GM12878 (cell line): ENCODE measurements around the gene TSPAN11. TPM values are rescaled to one million over a fixed set of nuclear protein-coding genes. Genes with fewer than 3 reads are reported as not detected.

Source experiments
- ATAC-seq: fragments of 200-7000 bp; cut with Tn5 transposase; 3 replicates; pipeline ENCODE4 v1.9.1; 2020; ENCODE audit warnings: mild to moderate bottlenecking, moderate library complexity
- BruUV-seq: library from RNA; stranded (reverse); fragments of 400-500 nt; replicated peaks from 2 replicates; lab custom pipeline; 2021; lab: Mats Ljungman, UMichigan
- CTCF ChIA-PET: fragments of 300-600 bp; sonication (Branson Sonifier 250); formaldehyde crosslinking; extraction: SDS; loops from one replicate; lab custom pipeline; 2021; ENCODE audit warnings: inconsistent platforms; lab: Yijun Ruan, JAX
- POLR2A ChIA-PET: fragments of 350-600 bp; formaldehyde crosslinking; extraction: SDS; loops from one replicate; lab custom pipeline; 2021; ENCODE audit warnings: inconsistent platforms; lab: Charles Lee
- RAD21 ChIA-PET: fragments of 300-600 bp; sonication (Branson Sonifier 250); formaldehyde crosslinking; loops from one replicate; lab custom pipeline; 2023; ENCODE audit warnings: antibody characterized with exemption; ENCODE audit not compliant: unreplicated experiment; lab: Charles Lee
- SMC1A ChIA-PET: fragments of 300-600 bp; sonication (Branson Sonifier 250); formaldehyde crosslinking; loops from one replicate; lab custom pipeline; 2023; ENCODE audit not compliant: unreplicated experiment, uncharacterized antibody; lab: Charles Lee
- DNase-seq: peaks from one replicate; pipeline ENCODE4 v3.0.0-alpha.2; 2011; ENCODE audit warnings: low read depth, low spot score
- FAIRE-seq: peaks from 3 replicates; lab custom pipeline; 2011; peaks lifted over from hg19 to GRCh38; lab: Jason Lieb, UNC
- H2AFZ ChIP-seq: 2 replicates; pipeline ENCODE4 v1.6.0; 2011; ENCODE audit warnings: low read depth, low read length, control low read depth; ENCODE audit not compliant: control insufficient read depth
- H3K27ac ChIP-seq: 2 replicates; pipeline ENCODE4 v1.5.1; 2011; ENCODE audit warnings: control low read depth; ENCODE audit not compliant: control insufficient read depth, insufficient read depth
- H3K27me3 ChIP-seq, 2 experiments: replicated peaks in 1 of 2; 2 replicates each; pipeline versions ENCODE4 v1.6.0 to v1.6.1; 2011; ENCODE audit warnings: low read length in 1 of 2; ENCODE audit not compliant: control insufficient read depth in 2 of 2, insufficient read depth in 2 of 2
- H3K36me3 ChIP-seq, 2 experiments: 2 replicates each; pipeline ENCODE4 v1.5.1; 2011; ENCODE audit warnings: low read length in 1 of 2; ENCODE audit not compliant: control insufficient read depth in 2 of 2, insufficient read depth in 2 of 2
- H3K4me1 ChIP-seq: 2 replicates; pipeline ENCODE4 v1.6.1; 2011; ENCODE audit warnings: mild to moderate bottlenecking, low read length, moderate library complexity, mixed read lengths; ENCODE audit not compliant: control insufficient read depth, insufficient read depth
- H3K4me2 ChIP-seq: 2 replicates; pipeline ENCODE4 v1.6.0; 2011; ENCODE audit warnings: control low read depth; ENCODE audit not compliant: control insufficient read depth, insufficient read depth
- H3K4me3 ChIP-seq: fragments of 200-600 bp; sonication (generic); 2 replicates; pipeline ENCODE4 v1.5.1; 2016
- H3K79me2 ChIP-seq: 2 replicates; pipeline ENCODE4 v1.6.0; 2011; ENCODE audit warnings: low read length; ENCODE audit not compliant: control insufficient read depth, insufficient read depth
- H3K9ac ChIP-seq: 2 replicates; pipeline ENCODE4 v1.8.0; 2011; ENCODE audit warnings: low read length, control low read depth, mixed read lengths; ENCODE audit not compliant: control insufficient read depth, insufficient read depth
- H3K9me3 ChIP-seq: replicated peaks from 3 replicates; pipeline ENCODE4 v1.5.1; 2011; ENCODE audit warnings: mild to moderate bottlenecking, low read length; ENCODE audit not compliant: control insufficient read depth, insufficient read depth
- H4K20me1 ChIP-seq: 2 replicates; pipeline ENCODE4 v1.6.0; 2011; ENCODE audit not compliant: control insufficient read depth, insufficient read depth
- IKZF2 ChIP-seq, 2 experiments: fragments of 450-650 bp; IDR thresholded peaks; 2 replicates each; pipeline ENCODE4 v1.6.1; 2017; ENCODE audit warnings: mild to moderate bottlenecking in 2 of 2, moderate library complexity in 2 of 2
- POLR2AphosphoS2 ChIP-seq: IDR thresholded peaks from 2 replicates; pipeline ENCODE4 v1.6.1; 2011; ENCODE audit warnings: low read depth, mild to moderate bottlenecking, low read length, improper control_type of control experiment, moderate library complexity
- RCOR1 ChIP-seq: conservative IDR thresholded peaks from 2 replicates; pipeline ENCODE4 v1.6.1; 2012; ENCODE audit warnings: low read depth, low read length, improper control_type of control experiment
- RELA ChIP-seq: fragments of 450-650 bp; IDR thresholded peaks from 2 replicates; pipeline ENCODE4 v1.8.0; 2014; ENCODE audit warnings: borderline replicate concordance; ENCODE audit not compliant: partially characterized antibody
- SIN3A ChIP-seq: IDR thresholded peaks from 2 replicates; pipeline ENCODE4 v1.6.1; 2012; ENCODE audit warnings: low read depth, low read length, improper control_type of control experiment
- SMARCA5 ChIP-seq: fragments of 450-650 bp; IDR thresholded peaks from 2 replicates; pipeline ENCODE4 v1.6.1; 2017; ENCODE audit warnings: mild to moderate bottlenecking
- WGBS: methylation state at CpG from one replicate; pipeline ENCODE4 v1.1.6; 2016; ENCODE audit warnings: low lambda C conversion rate; ENCODE audit not compliant: insufficient replicate concordance, insufficient coverage; ENCODE audit errors: missing lambda C conversion rate; 5-methylcytosine and 5-hydroxymethylcytosine counted together
- in situ Hi-C: fragments of 300-500 bp; cut with MboI; formaldehyde crosslinking; loops from 9 replicates; pipeline ENCODE4 v1.14.3; 2018; ENCODE audit warnings: mixed read lengths
- intact Hi-C: fragments of 100-400 bp; cut with micrococcal nuclease; formaldehyde crosslinking; loops from one replicate; pipeline ENCODE4 v1.14.2; 2022; ENCODE audit not compliant: unreplicated experiment
- polyA plus RNA-seq, 11 experiments: library from polyadenylated mRNA; depleted of rRNA in 4 of 11; unstranded in 6 of 11; stranded (reverse) in 5 of 11; fragments of >200 nt; fragmentation: Nextera tagmentation in 4 of 11; fragmentation: Illumina TruSeq in 1 of 11; extraction: Ambion mirVana in 4 of 11; extraction: Trizol in 1 of 11; gene quantifications; 1 replicate in 1 of 11; 2 replicates in 10 of 11; pipeline versions ENCODE4 v1.2.1 to v1.2.3, GENCODE V29; 2011 to 2016; ENCODE audit warnings: inconsistent platforms in 2 of 11, missing spikeins in 2 of 11, low read depth in 1 of 11
- total RNA-seq, 4 experiments: library from RNA; depleted of rRNA in 3 of 4; stranded (reverse); fragments of >200 nt in 3 of 4; fragmentation: Illumina TruSeq in 1 of 4; extraction: Trizol in 1 of 4; gene quantifications; 2 replicates each; pipeline versions ENCODE4 v1.2.1 to v1.2.3, GENCODE V29; 2013 to 2021
- TF ChIP-seq, protein P1 (sequence below): IDR thresholded peaks from 2 replicates; pipeline ENCODE4 v1.6.1; 2012; ENCODE audit warnings: low read depth, low read length, improper control_type of control experiment
- TF ChIP-seq, protein P2 (sequence below): fragments of 450-650 bp; IDR thresholded peaks from 2 replicates; pipeline ENCODE4 v1.6.1; 2018; ENCODE audit warnings: borderline replicate concordance, mild to moderate bottlenecking; ENCODE audit not compliant: partially characterized antibody

The TSPAN11 gene
- total and polyA plus RNA-seq, 10 of the 15 experiments (the other 5 are each of a cell fraction or from before 2014, with no cell fraction given) = under 0.01 to 0.27 (median 0.04) TPM; not detected in 6

DNA sequence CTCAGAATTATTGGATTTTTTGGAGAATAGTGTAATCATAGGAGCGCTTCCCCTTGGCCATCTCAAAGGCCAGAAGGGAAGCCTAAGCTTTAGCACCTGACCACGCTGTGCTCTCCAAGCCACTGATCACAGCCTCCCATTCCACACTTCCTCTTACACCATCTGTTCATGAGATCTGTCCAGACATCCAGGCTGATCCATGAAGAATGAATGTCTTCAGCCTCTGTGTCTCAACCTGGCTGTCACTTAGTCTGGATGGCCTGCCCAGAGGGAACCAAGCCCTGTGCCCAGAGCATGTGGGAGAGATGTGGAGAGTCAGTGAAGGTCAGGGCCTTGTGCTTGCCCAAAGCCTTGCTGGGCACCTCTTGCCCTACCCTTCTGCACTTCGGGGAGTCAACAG, 40.5 kb downstream of the TSPAN11 start:
- ChIA-PET POLR2A (no interaction called here), CTCF (no interaction called here), RAD21 (no interaction called here), SMC1A (no interaction called here)
- Histone ChIP-seq H3K79me2 (no peaks in the 10 kb centered on the region), H3K27ac (no peak overlapping the region), H3K9me3 (no peaks in the 10 kb centered on the region), H3K4me1 (no peaks in the 10 kb centered on the region), H3K9ac (no peak overlapping the region), H3K27me3 (peaks cover 0 to 1% of the 10 kb centered on the region in 2 experiments; a peak in 2 of 4 replicates), H3K4me3 (no peak overlapping the region), H3K36me3 (no peaks in the 10 kb centered on the region), H3K4me2 (no peak overlapping the region), H4K20me1 (no peaks in the 10 kb centered on the region), H2AFZ (no peak overlapping the region)
- BruUV-seq = no TSS peak
- in situ Hi-C loops = no loop called here
- FAIRE-seq (no peak), DNase-seq (no peak), ATAC-seq (no peak)
- intact Hi-C loops = no loop called here
- TF ChIP-seq, protein P1, sequence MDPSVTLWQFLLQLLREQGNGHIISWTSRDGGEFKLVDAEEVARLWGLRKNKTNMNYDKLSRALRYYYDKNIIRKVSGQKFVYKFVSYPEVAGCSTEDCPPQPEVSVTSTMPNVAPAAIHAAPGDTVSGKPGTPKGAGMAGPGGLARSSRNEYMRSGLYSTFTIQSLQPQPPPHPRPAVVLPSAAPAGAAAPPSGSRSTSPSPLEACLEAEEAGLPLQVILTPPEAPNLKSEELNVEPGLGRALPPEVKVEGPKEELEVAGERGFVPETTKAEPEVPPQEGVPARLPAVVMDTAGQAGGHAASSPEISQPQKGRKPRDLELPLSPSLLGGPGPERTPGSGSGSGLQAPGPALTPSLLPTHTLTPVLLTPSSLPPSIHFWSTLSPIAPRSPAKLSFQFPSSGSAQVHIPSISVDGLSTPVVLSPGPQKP = no peak
- TF ChIP-seq SMARCA5 (no peak), SIN3A (no peak), POLR2AphosphoS2 (no peak), RELA (no peak), RCOR1 (no peak), IKZF2 (IDR thresholded peaks at IDR 0.05) (no peak)
- TF ChIP-seq, protein P2, sequence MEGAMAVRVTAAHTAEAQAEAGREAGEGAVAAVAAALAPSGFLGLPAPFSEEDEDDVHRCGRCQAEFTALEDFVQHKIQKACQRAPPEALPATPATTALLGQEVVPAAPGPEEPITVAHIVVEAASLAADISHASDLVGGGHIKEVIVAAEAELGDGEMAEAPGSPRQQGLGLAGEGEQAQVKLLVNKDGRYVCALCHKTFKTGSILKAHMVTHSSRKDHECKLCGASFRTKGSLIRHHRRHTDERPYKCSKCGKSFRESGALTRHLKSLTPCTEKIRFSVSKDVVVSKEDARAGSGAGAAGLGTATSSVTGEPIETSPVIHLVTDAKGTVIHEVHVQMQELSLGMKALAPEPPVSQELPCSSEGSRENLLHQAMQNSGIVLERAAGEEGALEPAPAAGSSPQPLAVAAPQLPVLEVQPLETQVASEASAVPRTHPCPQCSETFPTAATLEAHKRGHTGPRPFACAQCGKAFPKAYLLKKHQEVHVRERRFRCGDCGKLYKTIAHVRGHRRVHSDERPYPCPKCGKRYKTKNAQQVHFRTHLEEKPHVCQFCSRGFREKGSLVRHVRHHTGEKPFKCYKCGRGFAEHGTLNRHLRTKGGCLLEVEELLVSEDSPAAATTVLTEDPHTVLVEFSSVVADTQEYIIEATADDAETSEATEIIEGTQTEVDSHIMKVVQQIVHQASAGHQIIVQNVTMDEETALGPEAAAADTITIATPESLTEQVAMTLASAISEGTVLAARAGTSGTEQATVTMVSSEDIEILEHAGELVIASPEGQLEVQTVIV = no peak
- 17% methylated on average over 3 of the region's 3 CpGs for WGBS
